Neuronal stem cell (in vitro differentiated cells): ENCODE measurements around the gene C2.

Source experiments
- DNase-seq: peaks from one replicate; pipeline ENCODE4 v3.0.0-alpha.2; 2013; ENCODE audit warnings: low spot score
- H2AFZ ChIP-seq: one replicate; pipeline ENCODE4 v1.6.1; 2013; ENCODE audit warnings: mild to moderate bottlenecking, low read length, inconsistent platforms
- H2AK5ac ChIP-seq: 2 replicates; pipeline ENCODE4 v1.6.1; 2013; ENCODE audit warnings: low read depth, mild to moderate bottlenecking, inconsistent platforms, low read length, moderate library complexity, mixed read lengths
- H2BK120ac ChIP-seq: 2 replicates; pipeline ENCODE4 v1.6.1; 2013; ENCODE audit warnings: low read depth, mild to moderate bottlenecking, inconsistent platforms, low read length, moderate library complexity, mixed read lengths
- H2BK12ac ChIP-seq: one replicate; pipeline ENCODE4 v1.6.1; 2013; ENCODE audit warnings: low read length, inconsistent platforms
- H2BK15ac ChIP-seq: 2 replicates; pipeline ENCODE4 v1.6.1; 2013; ENCODE audit warnings: mild to moderate bottlenecking, low read length, inconsistent platforms, mixed read lengths
- H2BK5ac ChIP-seq: one replicate; pipeline ENCODE4 v1.6.1; 2013; ENCODE audit warnings: inconsistent platforms, mild to moderate bottlenecking, low read length, moderate library complexity
- H3K14ac ChIP-seq: one replicate; pipeline ENCODE4 v1.6.1; 2013; ENCODE audit warnings: low read length, inconsistent platforms
- H3K18ac ChIP-seq: 2 replicates; pipeline ENCODE4 v1.6.1; 2013; ENCODE audit warnings: low read length, inconsistent platforms
- H3K23ac ChIP-seq: 2 replicates; pipeline ENCODE4 v1.6.1; 2013; ENCODE audit warnings: low read depth, mild to moderate bottlenecking, mixed read lengths, low read length, inconsistent platforms; ENCODE audit not compliant: poor library complexity
- H3K27ac ChIP-seq: replicated peaks from 3 replicates; pipeline ENCODE4 v1.5.1; 2013; ENCODE audit warnings: low read length, inconsistent platforms
- H3K27me3 ChIP-seq, 3 experiments: 2 replicates each; pipeline ENCODE4 v1.6.1; 2013; ENCODE audit warnings: low read length in 3 of 3, mild to moderate bottlenecking in 2 of 3, inconsistent platforms in 1 of 3, low read depth in 1 of 3, mixed read lengths in 1 of 3, moderate library complexity in 1 of 3; ENCODE audit not compliant: control insufficient read depth in 3 of 3, insufficient read depth in 3 of 3
- H3K36me3 ChIP-seq, 2 donors: replicated peaks in 1 of 2; 2 replicates each; pipeline ENCODE4 v1.6.1; 2013; ENCODE audit warnings: low read length in 2 of 2; ENCODE audit not compliant: control insufficient read depth in 2 of 2, insufficient read depth in 2 of 2
- H3K4ac ChIP-seq: 2 replicates; pipeline ENCODE4 v1.6.1; 2013; ENCODE audit warnings: inconsistent platforms, mild to moderate bottlenecking, low read length, moderate library complexity
- H3K4me1 ChIP-seq, 2 donors: 1 replicate in 1 of 2; 2 replicates in 1 of 2; pipeline ENCODE4 v1.6.1; 2013; ENCODE audit warnings: low read length in 2 of 2, low read depth in 1 of 2; ENCODE audit not compliant: control insufficient read depth in 2 of 2, insufficient read depth in 1 of 2
- H3K4me2 ChIP-seq: one replicate; pipeline ENCODE4 v1.6.1; 2013; ENCODE audit warnings: mild to moderate bottlenecking, low read length, inconsistent platforms; ENCODE audit not compliant: insufficient read depth, poor library complexity, severe bottlenecking
- H3K4me3 ChIP-seq, 2 donors: 2 replicates each; pipeline ENCODE4 v1.5.1; 2013; ENCODE audit warnings: low read length in 2 of 2, mild to moderate bottlenecking in 2 of 2, inconsistent platforms in 1 of 2, moderate library complexity in 1 of 2
- H3K79me1 ChIP-seq: one replicate; pipeline ENCODE4 v1.6.1; 2013; ENCODE audit warnings: low read depth, mild to moderate bottlenecking, inconsistent platforms, low read length, moderate library complexity
- H3K9ac ChIP-seq: one replicate; pipeline ENCODE4 v1.6.1; 2013; ENCODE audit warnings: mild to moderate bottlenecking, low read depth, low read length, inconsistent platforms; ENCODE audit not compliant: poor library complexity
- H3K9me3 ChIP-seq, 2 donors: replicated peaks in 1 of 2; 2 replicates each; pipeline versions ENCODE3 to v1.6.1; 2013; ENCODE audit warnings: low read length in 2 of 2, mild to moderate bottlenecking in 2 of 2, inconsistent platforms in 1 of 2, low read depth in 1 of 2, mixed read lengths in 1 of 2, moderate library complexity in 1 of 2; ENCODE audit not compliant: control insufficient read depth in 2 of 2, insufficient read depth in 1 of 2
- H4K8ac ChIP-seq: one replicate; pipeline ENCODE4 v1.6.1; 2013; ENCODE audit warnings: low read depth, mild to moderate bottlenecking, inconsistent platforms, low read length, moderate library complexity
- H4K91ac ChIP-seq: one replicate; pipeline ENCODE4 v1.6.1; 2013; ENCODE audit warnings: low read length, low read depth, mild to moderate bottlenecking, inconsistent platforms; ENCODE audit not compliant: poor library complexity
- WGBS, 2 donors: extraction: QIAGEN DNeasy Blood & Tissue Kit; methylation state at CpG; one replicate each; pipeline ENCODE4 v1.1.7; 2013; ENCODE audit warnings: missing lambda C conversion rate in 2 of 2, mixed read lengths in 1 of 2; ENCODE audit not compliant: insufficient read length in 2 of 2, insufficient replicate concordance in 1 of 2; ENCODE audit errors: extremely low coverage in 2 of 2; 5-methylcytosine and 5-hydroxymethylcytosine counted together

Gene C2

GRCh38 chr6:31963921-31964320, 36.4 kb downstream of the C2 start:
- no peak overlapping the region for H2AK5ac ChIP-seq
- peaks cover 0 to 5% of the 10 kb centered on the region in 2 donors for H3K4me1 ChIP-seq
- no peak overlapping the region for H3K18ac ChIP-seq
- peak overlapping the region in 1 of 2 donors; percentile 32 for H3K4me3 ChIP-seq
- H2BK12ac ChIP-seq: no peak overlapping the region
- WGBS, 2 donors: no CpG with 5 or more reads among the region's 19 CpGs
- H3K27ac ChIP-seq: no peak overlapping the region
- no peak overlapping the region for H4K91ac ChIP-seq
- H3K27me3 ChIP-seq: no peaks in the 10 kb centered on the region
- DNase-seq: no peak
- peak overlapping the region; percentile 62 for H3K23ac ChIP-seq
- no peak overlapping the region for H2BK120ac ChIP-seq
- no peaks in the 10 kb centered on the region for H3K9me3 ChIP-seq
- H4K8ac ChIP-seq: no peak overlapping the region
- peaks cover 4% of the 10 kb centered on the region for H3K79me1 ChIP-seq
- no peak overlapping the region for H3K4ac ChIP-seq
- H3K4me2 ChIP-seq: no peak overlapping the region
- H3K36me3 ChIP-seq: peaks cover 59 to 86% of the 10 kb centered on the region in 2 donors
- H2BK5ac ChIP-seq: no peak overlapping the region
- peak overlapping the region; percentile 47 for H3K9ac ChIP-seq
- H3K14ac ChIP-seq: no peak overlapping the region
- no peak overlapping the region for H2BK15ac ChIP-seq
- H2AFZ ChIP-seq: no peak overlapping the region

GRCh38 chr6:31965700-31966099, 38.2 kb downstream of the C2 start:
- H2BK120ac ChIP-seq: no peak overlapping the region
- H3K4me1 ChIP-seq: no peaks in the 10 kb centered on the region
- H3K9ac ChIP-seq: no peak overlapping the region
- H3K27ac ChIP-seq: no peak overlapping the region
- H3K9me3 ChIP-seq: no peaks in the 10 kb centered on the region
- no peak overlapping the region for H2BK12ac ChIP-seq
- H2AK5ac ChIP-seq: no peak overlapping the region
- WGBS, 2 donors: no CpG with 5 or more reads among the region's 13 CpGs
- no peak overlapping the region for H3K4me3 ChIP-seq
- no peak overlapping the region for H2AFZ ChIP-seq
- no peak overlapping the region for H2BK15ac ChIP-seq
- no peak overlapping the region for H3K14ac ChIP-seq
- H3K27me3 ChIP-seq: no peaks in the 10 kb centered on the region
- no peak overlapping the region for H3K4ac ChIP-seq
- H3K79me1 ChIP-seq: no peaks in the 10 kb centered on the region
- H4K91ac ChIP-seq: no peak overlapping the region
- H2BK5ac ChIP-seq: no peak overlapping the region
- no peak overlapping the region for H3K18ac ChIP-seq
- no peak overlapping the region for H3K23ac ChIP-seq
- H3K4me2 ChIP-seq: no peak overlapping the region
- no peak overlapping the region for H4K8ac ChIP-seq
- no peak for DNase-seq
- H3K36me3 ChIP-seq: peaks cover 66 to 97% of the 10 kb centered on the region in 2 donors

- Histone ChIP-seq H2BK120ac (no peak overlapping the region), H2AFZ (no peak overlapping the region), H3K36me3 (peaks cover 62 to 93% of the 10 kb centered on the region in 2 donors), H3K4me3 (no peak overlapping the region), H3K27ac (no peak overlapping the region), H3K4me2 (no peak overlapping the region), H3K4ac (no peak overlapping the region), H3K14ac (no peak overlapping the region), H2AK5ac (no peak overlapping the region), H3K9ac (no peak overlapping the region), H3K4me1 (peaks cover 4 to 6% of the 10 kb centered on the region in 2 donors), H3K23ac (no peak overlapping the region), H2BK12ac (no peak overlapping the region), H2BK5ac (no peak overlapping the region), H3K27me3 (no peaks in the 10 kb centered on the region), H4K8ac (no peak overlapping the region), H3K79me1 (no peaks in the 10 kb centered on the region), H2BK15ac (no peak overlapping the region), H4K91ac (no peak overlapping the region), H3K18ac (no peak overlapping the region), H3K9me3 (no peaks in the 10 kb centered on the region)
- WGBS, 2 donors: no CpG with 5 or more reads among the region's 7 CpGs
- DNase-seq: no peak
These were observed 39.0 kb downstream of the C2 start for GRCh38 chr6:31966506-31966905.

GRCh38 chr6:31966997-31967925, 39.7 kb downstream of the C2 start:
- no peak overlapping the region for H2AFZ ChIP-seq
- no peak overlapping the region for H2BK15ac ChIP-seq
- H3K4me3 ChIP-seq: peak overlapping the region in 1 of 2 donors; percentile 44
- no peak for DNase-seq
- no peak overlapping the region for H3K4me2 ChIP-seq
- no peaks in the 10 kb centered on the region for H3K9me3 ChIP-seq
- H2BK5ac ChIP-seq: no peak overlapping the region
- no peak overlapping the region for H2BK12ac ChIP-seq
- no peak overlapping the region for H3K23ac ChIP-seq
- no peak overlapping the region for H3K18ac ChIP-seq
- no peak overlapping the region for H3K9ac ChIP-seq
- no peak overlapping the region for H3K27ac ChIP-seq
- H2BK120ac ChIP-seq: no peak overlapping the region
- H2AK5ac ChIP-seq: no peak overlapping the region
- H3K4me1 ChIP-seq: peaks cover 6 to 7% of the 10 kb centered on the region in 2 donors
- no CpG with 5 or more reads among the region's 10 CpGs for WGBS, 2 donors
- H4K91ac ChIP-seq: no peak overlapping the region
- peaks cover 57 to 85% of the 10 kb centered on the region in 2 donors for H3K36me3 ChIP-seq
- no peak overlapping the region for H3K14ac ChIP-seq
- H3K4ac ChIP-seq: no peak overlapping the region
- no peaks in the 10 kb centered on the region for H3K27me3 ChIP-seq
- H3K79me1 ChIP-seq: no peaks in the 10 kb centered on the region
- H4K8ac ChIP-seq: no peak overlapping the region
